BLaER1 (cell line): Measurements from ENCODE around the gene TBC1D2.

Source experiments
- H3K27ac ChIP-seq: shearing (Covaris generic); formaldehyde crosslinking; 2 replicates; pipeline ENCODE4 v1.8.1; 2022
- H3K27me3 ChIP-seq: shearing (Covaris generic); formaldehyde crosslinking; 2 replicates; pipeline ENCODE4 v1.8.1; 2022
- H3K36me3 ChIP-seq: shearing (Covaris generic); formaldehyde crosslinking; 2 replicates; pipeline ENCODE4 v1.8.1; 2022
- H3K4me1 ChIP-seq: shearing (Covaris generic); formaldehyde crosslinking; 2 replicates; pipeline ENCODE4 v1.8.1; 2022
- H3K4me2 ChIP-seq: shearing (Covaris generic); formaldehyde crosslinking; 2 replicates; pipeline ENCODE4 v1.8.1; 2022
- H3K4me3 ChIP-seq: shearing (Covaris generic); formaldehyde crosslinking; 2 replicates; pipeline ENCODE4 v1.8.1; 2022
- H3K9ac ChIP-seq: shearing (Covaris generic); formaldehyde crosslinking; 2 replicates; pipeline ENCODE4 v1.8.1; 2022
- H3K9me3 ChIP-seq: shearing (Covaris generic); formaldehyde crosslinking; 2 replicates; pipeline ENCODE4 v1.8.1; 2022
- H4K20me1 ChIP-seq: shearing (Covaris generic); formaldehyde crosslinking; 2 replicates; pipeline ENCODE4 v1.8.1; 2022
- Cebpa-rat ChIP-seq: shearing (Covaris generic); IDR thresholded peaks from 2 replicates; pipeline ENCODE4 v1.8.1; 2022

The TBC1D2 gene

GRCh38 chr9:98150164-98150563, 105.3 kb downstream of the TBC1D2 start:
- H3K4me3 ChIP-seq: no peak overlapping the region
- no peak overlapping the region for H3K4me2 ChIP-seq
- no peak overlapping the region for H3K27ac ChIP-seq
- no peak for TF ChIP-seq Cebpa-rat
- H3K9me3 ChIP-seq: no peaks in the 10 kb centered on the region
- H3K9ac ChIP-seq: no peak overlapping the region
- peaks cover 10% of the 10 kb centered on the region for H3K4me1 ChIP-seq
- no peaks in the 10 kb centered on the region for H4K20me1 ChIP-seq
- H3K27me3 ChIP-seq: no peaks in the 10 kb centered on the region
- H3K36me3 ChIP-seq: no peaks in the 10 kb centered on the region

GRCh38 chr9:98149422-98149821, 106.0 kb downstream of the TBC1D2 start:
- H3K9me3 ChIP-seq: no peaks in the 10 kb centered on the region
- H3K4me1 ChIP-seq: peaks cover 10% of the 10 kb centered on the region
- no peak overlapping the region for H3K4me3 ChIP-seq

More at GRCh38 chr9:98149422-98149821, 106.0 kb downstream of the TBC1D2 start:
- Histone ChIP-seq H3K27ac (no peak overlapping the region), H3K9ac (no peak overlapping the region), H3K4me2 (no peak overlapping the region), H3K36me3 (no peaks in the 10 kb centered on the region), H4K20me1 (no peaks in the 10 kb centered on the region), H3K27me3 (no peaks in the 10 kb centered on the region)
- TF ChIP-seq Cebpa-rat: no peak
